GM18507 (cell line): ENCODE measurements around the gene PER2.
A peak's percentile ranks its signal among the peaks of the same experiment; 100 is the strongest.
"Not testable (repeated sequence)": the region's sequence is repeated elsewhere in the genome, so short reads cannot be mapped to it uniquely, and the experiment has no call there.

Experiments
- DNase-seq: peaks from one replicate; pipeline ENCODE4 v3.0.0; 2011; ENCODE audit warnings: low read depth; ENCODE audit not compliant: insufficient read length; ENCODE audit errors: extremely low spot score
- FAIRE-seq: peaks from 2 replicates; lab custom pipeline; 2011; peaks lifted over from hg19 to GRCh38; lab: Jason Lieb, UNC

PER2 gene

DNA sequence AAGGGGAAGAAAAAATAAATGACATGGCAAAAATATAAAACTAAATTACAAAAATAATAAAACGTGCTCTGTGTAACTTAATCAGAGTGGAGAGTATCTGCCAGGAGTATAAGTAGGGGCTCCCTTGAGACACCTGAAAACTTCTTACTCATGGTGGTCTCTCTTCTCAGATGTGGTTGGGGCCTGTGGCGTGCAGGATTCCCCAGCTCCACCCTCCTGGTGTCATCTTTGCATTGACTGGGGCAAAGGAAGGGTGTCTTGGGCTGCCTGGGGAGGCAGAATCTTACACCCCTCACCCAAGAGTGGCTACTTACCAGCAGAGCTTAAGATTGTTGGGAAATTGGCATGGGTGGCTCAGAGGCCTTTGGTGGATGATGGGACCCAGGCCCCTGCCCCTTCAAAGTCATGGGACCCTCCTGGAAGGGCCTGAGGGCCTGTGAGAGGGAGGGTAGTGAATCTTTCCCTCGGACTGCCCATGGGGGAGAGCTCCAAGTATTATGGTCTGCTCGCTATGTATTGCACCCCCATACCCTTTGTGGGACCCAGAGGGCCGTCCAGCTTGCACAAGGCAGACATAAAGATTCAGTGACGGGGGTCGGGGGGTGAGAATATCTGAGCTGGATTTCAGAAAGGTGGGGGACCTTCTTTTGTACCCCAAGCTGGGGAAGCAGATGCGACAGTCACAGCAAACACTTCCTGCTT is 25.0 kb upstream of the PER2 start:
- DNase-seq (no peak), FAIRE-seq (no peak)

DNA sequence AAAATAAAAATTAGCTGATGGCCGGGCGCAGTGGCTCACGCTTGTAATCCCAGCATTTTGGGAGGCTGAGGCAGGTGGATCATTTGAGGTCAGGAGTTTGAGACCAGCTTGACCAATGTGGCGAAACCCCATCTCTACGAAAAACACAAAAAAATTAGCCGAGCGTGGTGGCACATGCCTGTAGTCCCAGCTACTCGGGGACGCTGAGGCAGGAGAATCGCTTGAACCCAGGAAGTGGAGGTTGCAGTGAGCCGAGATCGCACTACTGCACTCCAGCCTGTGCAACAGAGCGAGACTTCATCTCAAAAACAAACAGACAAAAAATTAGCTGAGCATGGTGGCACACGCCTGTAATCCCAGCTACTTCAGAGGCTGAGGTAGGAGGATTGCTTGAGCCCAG is 22.3 kb upstream of the PER2 start:
- not testable (repeated sequence) for DNase-seq, FAIRE-seq

GRCh38 chr2:238308177-238308576 is 19.8 kb upstream of the PER2 start:
- no peak for DNase-seq
- no peak for FAIRE-seq

DNA sequence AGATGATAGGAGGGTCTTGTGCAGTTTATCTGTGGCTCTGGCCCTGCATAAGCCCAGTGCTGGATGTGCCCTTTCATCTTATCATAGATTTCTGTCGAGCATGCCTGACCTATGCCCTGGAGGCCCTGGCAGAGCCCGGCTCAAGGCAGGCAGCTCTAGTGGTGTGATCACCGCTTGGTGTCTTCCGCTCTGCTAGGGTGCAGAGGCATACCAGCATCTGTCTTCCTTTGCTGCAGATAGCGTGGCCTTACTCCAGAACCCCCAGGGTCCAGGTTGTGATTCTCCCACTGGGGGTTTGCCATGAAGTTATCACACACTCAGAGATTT is 18.2 kb upstream of the PER2 start:
- FAIRE-seq = no peak
- DNase-seq = no peak

GRCh38 chr2:238305965-238306671 is 17.7 kb upstream of the PER2 start:
- DNase-seq (no peak), FAIRE-seq (no peak)

- FAIRE-seq = no peak
- DNase-seq = no peak
Measured at GRCh38 chr2:238305092-238305862, 16.9 kb upstream of the PER2 start.

GRCh38 chr2:238304116-238304515 is 15.7 kb upstream of the PER2 start:
- DNase-seq = no peak
- no peak for FAIRE-seq

DNA sequence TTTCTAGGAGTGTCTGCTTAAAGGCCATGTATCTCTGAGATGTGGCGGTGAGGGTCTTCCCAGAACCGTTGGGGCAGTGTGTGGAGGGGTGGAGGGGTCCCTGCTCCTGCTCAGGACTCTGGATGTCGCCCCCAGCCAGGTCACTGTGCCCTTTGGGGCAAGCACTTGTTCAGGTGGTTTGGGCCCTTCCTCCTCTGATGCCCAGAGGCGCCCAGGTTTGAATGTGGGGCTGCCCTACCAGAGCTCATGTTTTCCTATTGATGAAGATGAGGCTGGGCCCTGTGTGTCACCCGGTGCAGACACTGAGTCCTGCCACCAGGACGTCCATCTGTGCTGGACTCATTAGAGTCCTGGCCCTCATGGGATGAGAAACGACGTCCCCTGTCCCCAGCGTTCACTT is 14.3 kb upstream of the PER2 start:
- DNase-seq (no peak), FAIRE-seq (no peak)

- DNase-seq (no peak), FAIRE-seq (no peak)
Measured at GRCh38 chr2:238302087-238302486, 13.7 kb upstream of the PER2 start.

- DNase-seq (no peak), FAIRE-seq (no peak)
Measured at GRCh38 chr2:238299803-238300202, 11.4 kb upstream of the PER2 start.

GRCh38 chr2:238296638-238297457 is 8.4 kb upstream of the PER2 start:
- FAIRE-seq = no peak

DNA sequence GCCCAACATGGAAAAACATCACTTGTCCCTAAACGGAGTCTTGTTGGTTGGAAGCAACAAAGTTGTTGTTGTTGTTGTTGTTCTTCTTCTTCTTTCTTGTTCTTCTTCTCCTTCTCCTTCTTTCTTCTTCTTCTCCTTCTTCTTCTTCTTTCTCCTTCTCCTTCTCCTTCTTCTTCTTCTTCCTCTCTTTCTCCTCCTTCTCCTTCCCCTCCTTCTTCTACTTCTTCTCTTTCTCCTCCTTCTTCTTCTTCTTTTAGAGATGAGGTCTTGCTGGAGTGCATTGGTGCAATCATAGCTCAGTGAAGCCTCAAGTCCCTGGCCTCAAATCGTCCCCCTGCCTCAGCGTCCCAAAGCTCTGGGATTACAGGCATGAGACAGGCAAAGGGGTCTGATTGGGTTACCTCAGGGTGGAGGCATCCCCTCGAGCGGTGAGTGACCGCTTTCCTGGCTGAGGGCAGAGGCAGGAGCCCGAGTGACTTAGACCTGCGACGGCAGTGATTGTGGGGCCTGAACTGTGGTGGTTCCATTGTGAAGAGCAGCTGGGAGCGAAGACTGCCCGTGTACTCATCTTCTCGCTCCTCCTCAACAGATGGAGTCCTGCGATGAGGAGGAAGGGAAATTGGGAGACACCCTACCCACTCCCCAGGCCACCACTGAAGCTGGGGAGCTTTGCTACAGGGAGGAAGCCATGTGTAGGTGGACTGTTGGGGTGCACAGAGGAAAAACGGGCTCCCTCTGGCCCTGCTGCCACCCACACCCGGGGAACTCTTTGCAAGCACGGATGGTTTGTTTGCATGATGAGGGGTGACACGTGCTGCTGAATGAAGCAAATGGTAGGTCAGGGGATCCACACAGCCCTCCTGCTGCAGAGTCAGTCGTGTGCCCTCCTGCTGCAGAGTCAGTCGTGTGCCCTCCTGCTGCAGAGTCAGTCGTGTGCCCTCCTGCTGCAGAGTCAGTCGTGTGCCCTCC is 7.0 kb upstream of the PER2 start:
- FAIRE-seq (no peak), DNase-seq (no peak)

More at GRCh38 chr2:238296638-238297457, 8.4 kb upstream of the PER2 start:
- DNase-seq = no peak

- FAIRE-seq (no peak), DNase-seq (no peak)
Measured at GRCh38 chr2:238294393-238295143, 6.2 kb upstream of the PER2 start.

GRCh38 chr2:238294046-238294392 is 5.6 kb upstream of the PER2 start:
- FAIRE-seq = no peak

DNA sequence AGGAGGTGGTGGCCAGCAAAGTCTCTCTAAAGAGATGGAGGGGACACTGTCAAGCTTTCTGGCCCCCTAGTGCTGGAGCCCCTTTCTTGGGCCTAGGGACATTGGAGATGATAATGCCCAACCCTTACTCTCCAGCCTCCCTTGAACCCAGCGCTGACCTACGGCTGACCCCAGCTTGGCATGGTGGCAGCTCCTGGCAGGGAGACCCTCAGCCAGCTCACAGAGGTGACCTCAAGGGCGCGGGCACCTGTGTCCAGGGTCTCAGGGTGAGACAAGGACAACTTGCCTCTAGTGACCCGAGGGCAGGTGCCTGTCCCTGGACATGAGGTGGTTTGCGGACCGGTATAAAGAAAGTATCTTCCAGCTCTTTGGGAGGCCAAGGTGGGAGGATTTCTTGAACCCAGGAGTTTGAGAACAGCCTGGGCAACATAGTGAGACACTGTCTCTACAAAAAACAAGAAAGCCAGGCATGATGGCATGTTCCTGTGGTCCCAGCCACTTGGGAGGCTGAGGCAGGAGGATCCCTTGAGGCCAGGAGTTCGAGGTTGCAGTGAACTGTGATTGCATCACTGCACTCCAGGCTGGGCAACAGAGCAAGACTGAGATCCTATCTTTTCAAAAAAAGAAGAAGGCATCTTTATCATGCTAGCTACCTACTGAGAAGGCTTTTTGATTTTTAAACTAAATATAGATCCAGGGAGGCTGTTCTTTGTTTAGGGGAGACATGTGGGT is 3.3 kb upstream of the PER2 start:
- FAIRE-seq (no peak), DNase-seq (no peak)

More at GRCh38 chr2:238294046-238294392, 5.6 kb upstream of the PER2 start:
- DNase-seq = no peak

DNA sequence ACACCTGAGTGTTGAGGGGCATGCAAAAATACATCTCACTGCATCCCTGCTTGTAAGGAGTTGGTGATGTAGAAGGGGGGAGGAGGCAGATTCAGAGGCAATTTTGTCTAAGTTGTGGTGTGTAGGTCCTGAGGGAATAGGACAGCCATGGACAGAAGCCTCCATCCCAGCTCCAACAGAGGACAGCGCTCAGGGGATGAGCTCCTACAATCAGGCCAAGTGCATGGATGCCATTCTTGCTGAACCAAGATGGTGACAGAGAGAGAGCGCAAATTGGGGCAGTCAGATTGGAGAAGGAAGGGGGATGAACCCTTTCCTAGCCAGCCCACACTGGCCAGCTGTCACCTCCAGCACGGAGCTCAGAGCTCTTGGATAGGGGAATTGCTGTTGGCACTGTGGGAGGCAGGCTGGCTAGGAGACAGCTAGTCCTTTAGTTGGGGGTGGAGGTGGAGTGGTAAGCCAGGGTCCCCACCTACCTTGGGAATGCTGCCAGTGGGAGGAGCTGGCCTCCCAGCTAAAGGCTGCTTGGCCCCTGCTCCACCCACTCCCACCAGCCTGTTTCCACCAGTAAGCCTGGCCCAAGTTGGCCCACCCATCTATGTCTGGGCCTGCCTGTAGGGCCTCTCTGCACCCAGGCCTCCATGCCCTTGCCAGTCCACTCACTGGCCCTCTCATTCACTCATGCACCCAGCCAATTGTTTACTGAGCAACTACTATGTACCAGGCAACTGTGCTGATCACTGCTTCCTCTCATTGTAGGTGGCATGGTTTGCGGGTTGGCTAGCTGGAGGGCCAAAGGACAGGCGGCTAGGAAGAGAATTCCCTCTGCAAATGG is 2.5 kb upstream of the PER2 start:
- DNase-seq = no peak
- no peak for FAIRE-seq

GRCh38 chr2:238290091-238290509 is 1.7 kb upstream of the PER2 start:
- peak; percentile 26 for DNase-seq
- FAIRE-seq = peak; percentile 64
